Smooth muscle cell (in vitro differentiated cells): Measurements from ENCODE around the gene OSBPL8. TPM values are rescaled to one million over a fixed set of nuclear protein-coding genes. Genes with fewer than 3 reads are reported as not detected.
"Not testable (repeated sequence)": the region's sequence is repeated elsewhere in the genome, so short reads cannot be mapped to it uniquely, and the experiment has no call there.

Experiments
- DNase-seq: peaks from one replicate; lab custom pipeline; 2025; ENCODE audit not compliant: unreplicated experiment; lab: John Stamatoyannopoulos, UW
- H2AFZ ChIP-seq: fragments of 200-600 bp; sonication (generic); 2 replicates; pipeline ENCODE4 v1.6.0; 2016; ENCODE audit warnings: antibody characterized with exemption, low read depth, mild to moderate bottlenecking
- H3F3A ChIP-seq: fragments of 200-600 bp; sonication (generic); 2 replicates; pipeline ENCODE4 v1.6.0; 2017; ENCODE audit warnings: antibody characterized with exemption, low read depth
- H3K27ac ChIP-seq: fragments of 200-600 bp; sonication (generic); 2 replicates; pipeline ENCODE4 v1.5.1; 2016; ENCODE audit warnings: low read depth, mild to moderate bottlenecking
- H3K27me3 ChIP-seq: fragments of 200-600 bp; sonication (generic); 2 replicates; pipeline ENCODE4 v1.6.1; 2016; ENCODE audit warnings: low read depth, mild to moderate bottlenecking
- H3K36me3 ChIP-seq: fragments of 200-600 bp; sonication (generic); 2 replicates; pipeline ENCODE4 v1.5.1; 2016; ENCODE audit warnings: low read depth
- H3K4me1 ChIP-seq: fragments of 200-600 bp; sonication (generic); 2 replicates; pipeline ENCODE4 v1.5.1; 2016; ENCODE audit warnings: low read depth
- H3K4me2 ChIP-seq: fragments of 200-600 bp; sonication (generic); 2 replicates; pipeline ENCODE4 v1.6.0; 2016; ENCODE audit warnings: mild to moderate bottlenecking
- H3K4me3 ChIP-seq: fragments of 200-600 bp; sonication (generic); 2 replicates; pipeline ENCODE4 v1.5.1; 2016; ENCODE audit warnings: mild to moderate bottlenecking
- H3K79me2 ChIP-seq: fragments of 200-600 bp; sonication (generic); 2 replicates; pipeline ENCODE4 v1.6.0; 2016; ENCODE audit warnings: low read depth, mild to moderate bottlenecking
- H3K9ac ChIP-seq: fragments of 200-600 bp; sonication (generic); 2 replicates; pipeline ENCODE4 v1.6.0; 2016; ENCODE audit warnings: low read depth
- H3K9me3 ChIP-seq: fragments of 200-600 bp; sonication (generic); replicated peaks from 2 replicates; pipeline ENCODE4 v1.5.1; 2016; ENCODE audit warnings: low read depth
- H4K20me1 ChIP-seq: fragments of 200-600 bp; sonication (generic); 2 replicates; pipeline ENCODE4 v1.6.0; 2016; ENCODE audit warnings: low read depth
- CTCF ChIP-seq: fragments of 200-600 bp; sonication (generic); IDR thresholded peaks from 2 replicates; pipeline ENCODE4 v1.5.1; 2017; ENCODE audit warnings: borderline replicate concordance, mild to moderate bottlenecking, antibody characterized with exemption; ENCODE audit not compliant: insufficient read depth, poor library complexity, severe bottlenecking
- WGBS: methylation state at CpG from one replicate; pipeline ENCODE4 v1.1.7; 2016; ENCODE audit warnings: low lambda C conversion rate; 5-methylcytosine and 5-hydroxymethylcytosine counted together
- polyA plus RNA-seq: library from polyadenylated mRNA; unstranded; fragments of >200 nt; fragmentation: Nextera tagmentation; extraction: Ambion mirVana; gene quantifications from 2 replicates; pipeline ENCODE4 v1.2.1, GENCODE V29; 2016
- total RNA-seq: library from RNA; depleted of rRNA; stranded (reverse); fragments of >200 nt; gene quantifications from 2 replicates; pipeline ENCODE4 v1.2.3, GENCODE V29; 2014

Gene OSBPL8
- total and polyA plus RNA-seq, 2 experiments from 2014 or later: 32.0 to 108 TPM

GRCh38 chr12:76337583-76337982 lies 222.0 kb downstream of the OSBPL8 start:
- Histone ChIP-seq H3K4me2 (no peak overlapping the region), H3K9ac (no peak overlapping the region), H2AFZ (no peak overlapping the region), H3K79me2 (no peaks in the 10 kb centered on the region), H3K4me3 (no peak overlapping the region), H3K27ac (no peak overlapping the region), H3K27me3 (no peaks in the 10 kb centered on the region), H3K9me3 (no peaks in the 10 kb centered on the region), H3F3A (no peaks in the 10 kb centered on the region), H3K36me3 (no peaks in the 10 kb centered on the region), H4K20me1 (no peaks in the 10 kb centered on the region), H3K4me1 (no peaks in the 10 kb centered on the region)
- WGBS: 71% methylated on average over 3 of the region's 3 CpGs
- DNase-seq: no peak
- no peak for TF ChIP-seq CTCF

GRCh38 chr12:76332606-76333005 lies 227.0 kb downstream of the OSBPL8 start:
- no peaks in the 10 kb centered on the region for H3K79me2 ChIP-seq
- no peaks in the 10 kb centered on the region for H3K27me3 ChIP-seq
- H3K36me3 ChIP-seq: no peaks in the 10 kb centered on the region
- H3K9me3 ChIP-seq: no peaks in the 10 kb centered on the region
- DNase-seq: no peak
- WGBS: 70% methylated on average over 1 of the region's 1 CpG
- TF ChIP-seq CTCF: no peak
- no peaks in the 10 kb centered on the region for H3K4me1 ChIP-seq
- H3F3A ChIP-seq: no peaks in the 10 kb centered on the region
- no peak overlapping the region for H3K27ac ChIP-seq
- no peak overlapping the region for H3K9ac ChIP-seq
- H3K4me2 ChIP-seq: no peak overlapping the region
- no peaks in the 10 kb centered on the region for H4K20me1 ChIP-seq
- H3K4me3 ChIP-seq: no peak overlapping the region
- H2AFZ ChIP-seq: no peak overlapping the region

- no peaks in the 10 kb centered on the region for H4K20me1 ChIP-seq
- no peaks in the 10 kb centered on the region for H3K4me1 ChIP-seq
- peak overlapping the region; percentile 30 for H3K27ac ChIP-seq
- no peak overlapping the region for H2AFZ ChIP-seq
- H3K4me2 ChIP-seq: no peak overlapping the region
- H3K79me2 ChIP-seq: no peaks in the 10 kb centered on the region
- WGBS: 97% methylated on average over 5 of the region's 5 CpGs
- no peaks in the 10 kb centered on the region for H3K27me3 ChIP-seq
- no peak overlapping the region for H3K9ac ChIP-seq
- no peaks in the 10 kb centered on the region for H3K9me3 ChIP-seq
- H3K36me3 ChIP-seq: no peaks in the 10 kb centered on the region
- no peak for TF ChIP-seq CTCF
- H3F3A ChIP-seq: no peaks in the 10 kb centered on the region
- H3K4me3 ChIP-seq: no peak overlapping the region
- DNase-seq: no peak
Observed at GRCh38 chr12:76329606-76330005, 230.0 kb downstream of the OSBPL8 start.

GRCh38 chr12:76329159-76329558 lies 230.4 kb downstream of the OSBPL8 start:
- no peak for TF ChIP-seq CTCF
- H4K20me1 ChIP-seq: no peaks in the 10 kb centered on the region
- peak overlapping the region; percentile 7 for H3K4me2 ChIP-seq
- no peak overlapping the region for H3K9ac ChIP-seq
- no peak for DNase-seq
- no peaks in the 10 kb centered on the region for H3K4me1 ChIP-seq
- no peaks in the 10 kb centered on the region for H3F3A ChIP-seq
- H3K27me3 ChIP-seq: no peaks in the 10 kb centered on the region
- WGBS: 27% methylated on average over 2 of the region's 2 CpGs
- no peak overlapping the region for H3K4me3 ChIP-seq
- H3K79me2 ChIP-seq: no peaks in the 10 kb centered on the region
- no peak overlapping the region for H2AFZ ChIP-seq
- no peaks in the 10 kb centered on the region for H3K36me3 ChIP-seq
- H3K9me3 ChIP-seq: no peaks in the 10 kb centered on the region
- peak overlapping the region; percentile 56 for H3K27ac ChIP-seq

- H4K20me1 ChIP-seq, H3K9ac ChIP-seq, H3K27me3 ChIP-seq, H2AFZ ChIP-seq, H3K4me1 ChIP-seq, H3K36me3 ChIP-seq, H3K79me2 ChIP-seq, DNase-seq, H3K9me3 ChIP-seq, H3F3A ChIP-seq, H3K27ac ChIP-seq, H3K4me2 ChIP-seq: not testable (repeated sequence)
- 48% methylated on average over 31 of the region's 32 CpGs for WGBS
- H3K4me3 ChIP-seq: peak overlapping the region; percentile 32
Observed at GRCh38 chr12:76319595-76320319, 239.8 kb downstream of the OSBPL8 start.
